ENCODE measurements around the gene PXN.
"Not testable (repeated sequence)": the region's sequence is repeated elsewhere in the genome, so short reads cannot be mapped to it uniquely, and the experiment has no call there.

Gene PXN

DNA sequence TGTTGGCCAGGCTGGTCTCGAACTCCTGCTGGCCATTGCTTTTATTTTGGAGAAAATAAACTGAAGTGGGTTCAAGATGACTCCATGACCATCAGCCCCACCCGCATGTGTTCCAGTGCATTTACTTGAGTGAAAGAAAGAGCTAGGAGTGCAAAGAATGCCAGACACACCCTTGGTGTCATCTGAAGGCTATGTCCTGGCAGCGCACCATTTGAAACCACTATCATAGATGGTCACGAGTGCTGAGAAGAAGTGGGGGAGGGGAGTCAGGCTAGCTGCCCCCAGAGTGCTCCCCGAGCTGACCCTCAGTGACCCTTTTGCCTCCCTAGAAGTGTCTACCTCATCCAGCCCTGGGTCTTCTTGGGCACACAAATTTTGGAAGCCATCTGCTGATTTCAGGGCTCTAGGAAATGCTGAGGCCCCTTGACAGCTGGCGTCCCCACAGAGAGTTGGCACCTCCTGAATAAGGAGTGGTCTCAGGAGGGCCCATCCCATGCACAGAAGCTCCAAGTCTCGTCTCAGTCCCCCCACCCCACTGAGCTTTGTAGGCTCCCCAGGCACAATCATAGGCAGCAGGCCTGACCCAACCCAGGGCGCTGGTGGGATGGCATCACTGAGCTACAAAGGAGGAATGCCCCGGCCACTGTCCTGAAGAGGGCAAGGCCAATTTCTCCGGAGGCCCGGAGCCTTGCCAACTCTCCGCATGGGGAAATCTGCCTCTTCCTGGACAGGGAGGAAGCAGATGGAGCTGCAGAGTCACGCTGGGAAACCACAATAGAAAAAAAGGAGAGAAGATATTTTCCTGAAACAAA, 28.0 kb downstream of the PXN start:
- FAIRE-seq (no peak), DNase-seq (ENCODE audit: insufficient read length) (no peak)
- TF ChIP-seq TAF1 (IDR thresholded peaks at IDR 0.05; ENCODE audit: borderline replicate concordance, low read depth, low read length) (no peak), POLR2AphosphoS5 (IDR thresholded peaks at IDR 0.05; ENCODE audit: low read depth, low read length) (no peak), POLR2A (IDR thresholded peaks at IDR 0.05; ENCODE audit: low read depth, low read length) (no peak)

DNA sequence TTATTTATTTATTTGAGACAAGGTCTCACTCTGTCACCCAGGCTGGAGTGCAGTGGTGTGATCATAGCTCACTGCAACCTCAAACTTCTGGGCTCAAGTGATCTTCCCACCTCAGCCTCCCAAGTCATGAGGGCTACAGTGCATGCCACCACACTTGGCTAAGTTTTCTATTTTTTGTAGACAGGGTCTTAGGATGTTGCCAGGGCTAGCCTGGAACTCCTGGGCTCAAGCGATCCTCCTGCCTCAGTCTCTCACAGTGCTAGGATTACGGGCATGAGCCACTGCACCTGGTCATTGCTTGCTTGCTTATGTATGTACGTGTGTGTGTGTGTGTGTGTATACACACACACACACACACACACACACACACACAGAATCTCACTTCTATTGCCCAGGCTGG, 28.7 kb downstream of the PXN start:
- FAIRE-seq; DNase-seq (ENCODE audit: insufficient read length): not testable (repeated sequence)

DNA sequence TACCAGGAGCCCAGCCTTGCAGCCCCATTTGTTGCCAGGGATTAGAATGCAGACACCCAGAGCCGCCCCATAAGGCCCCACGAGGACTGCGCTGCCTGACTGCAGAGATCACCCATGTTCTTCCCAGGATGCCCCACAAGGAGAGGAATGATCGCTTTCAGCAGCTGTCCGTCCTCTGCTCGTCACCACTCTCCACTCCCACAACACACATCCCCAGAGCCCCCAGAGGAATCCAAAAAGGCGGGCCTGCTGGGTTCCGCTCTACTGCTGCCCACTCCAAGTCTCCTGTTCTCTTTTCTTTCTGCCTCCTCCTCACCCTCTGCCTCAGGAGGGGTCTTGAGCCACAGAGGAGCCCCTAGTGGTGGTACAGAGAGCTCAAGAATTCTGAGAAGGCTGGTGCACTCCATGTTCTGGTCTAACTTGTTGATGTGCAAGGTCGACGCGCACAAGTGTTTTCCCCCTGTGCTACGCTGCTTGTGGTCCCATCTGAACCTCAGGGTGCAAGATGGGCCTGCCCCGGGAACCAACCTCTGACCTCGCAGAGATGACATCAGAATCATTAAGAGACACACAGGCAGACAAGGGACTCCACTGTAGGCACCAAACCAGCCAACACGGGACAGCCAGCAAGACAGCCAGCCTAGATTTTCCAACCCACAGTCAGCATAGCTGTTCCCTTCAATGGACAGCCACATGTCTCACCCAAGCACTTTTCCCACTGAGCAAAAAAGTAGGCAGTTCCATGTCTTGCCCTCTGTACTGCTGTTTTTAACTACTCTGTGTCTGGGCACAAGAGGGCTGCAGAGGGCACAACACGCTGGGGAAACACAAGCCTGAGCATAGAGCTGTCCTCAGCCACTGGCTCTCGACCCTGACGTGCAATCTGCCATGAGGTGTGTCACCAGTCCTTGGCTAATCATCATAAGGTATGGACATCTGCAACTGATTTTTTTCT, 29.9 kb downstream of the PXN start:
- no peak for DNase-seq (ENCODE audit: insufficient read length)
- no peak for TF ChIP-seq TAF1 (IDR thresholded peaks at IDR 0.05; ENCODE audit: borderline replicate concordance, low read depth, low read length)
- TF ChIP-seq POLR2AphosphoS5 (IDR thresholded peaks at IDR 0.05; ENCODE audit: low read depth, low read length) = no peak
- TF ChIP-seq POLR2A (IDR thresholded peaks at IDR 0.05; ENCODE audit: low read depth, low read length) = no peak

DNA sequence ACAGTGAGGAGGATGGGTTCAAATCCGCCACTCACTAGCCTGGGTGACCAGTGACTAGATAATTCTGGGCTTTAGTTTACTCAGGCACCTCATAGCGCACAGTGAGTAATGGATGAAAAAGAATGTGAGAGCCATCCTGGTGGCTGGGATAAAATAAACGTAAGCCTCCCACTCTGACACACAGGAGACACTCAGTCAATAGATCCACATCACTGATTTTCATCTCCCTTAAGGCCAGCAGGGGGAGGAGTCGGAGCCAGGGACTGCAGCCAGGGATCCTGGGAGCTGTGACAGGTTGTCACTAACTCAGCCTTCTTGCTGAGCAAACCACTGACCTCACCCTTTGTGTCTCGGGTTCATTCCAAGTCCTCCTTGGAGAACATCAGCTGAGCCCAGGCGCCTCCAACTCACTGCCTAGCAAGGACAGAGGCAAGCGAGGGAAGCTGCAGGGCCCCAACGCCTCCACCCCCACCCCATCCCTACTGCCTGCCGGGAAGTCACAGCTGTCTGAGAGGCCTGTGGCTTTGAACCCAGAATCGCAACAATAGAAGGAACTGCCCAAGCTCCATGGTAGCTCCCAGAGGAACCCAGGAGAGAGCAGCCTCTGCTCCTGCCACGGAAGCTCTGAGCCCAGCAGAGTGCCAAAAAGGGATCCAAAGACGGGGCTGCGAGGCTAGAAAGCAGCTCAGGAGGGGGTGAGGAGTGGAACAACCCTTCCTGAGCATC, 30.7 kb downstream of the PXN start:
- TF ChIP-seq POLR2A (IDR thresholded peaks at IDR 0.05; ENCODE audit: low read depth, low read length) (no peak), POLR2AphosphoS5 (IDR thresholded peaks at IDR 0.05; ENCODE audit: low read depth, low read length) (no peak), TAF1 (IDR thresholded peaks at IDR 0.05; ENCODE audit: borderline replicate concordance, low read depth, low read length) (no peak)
- DNase-seq (ENCODE audit: insufficient read length) = no peak
- FAIRE-seq = no peak

More for the DNA sequence above, 29.9 kb downstream of the PXN start:
- FAIRE-seq = no peak

DNA sequence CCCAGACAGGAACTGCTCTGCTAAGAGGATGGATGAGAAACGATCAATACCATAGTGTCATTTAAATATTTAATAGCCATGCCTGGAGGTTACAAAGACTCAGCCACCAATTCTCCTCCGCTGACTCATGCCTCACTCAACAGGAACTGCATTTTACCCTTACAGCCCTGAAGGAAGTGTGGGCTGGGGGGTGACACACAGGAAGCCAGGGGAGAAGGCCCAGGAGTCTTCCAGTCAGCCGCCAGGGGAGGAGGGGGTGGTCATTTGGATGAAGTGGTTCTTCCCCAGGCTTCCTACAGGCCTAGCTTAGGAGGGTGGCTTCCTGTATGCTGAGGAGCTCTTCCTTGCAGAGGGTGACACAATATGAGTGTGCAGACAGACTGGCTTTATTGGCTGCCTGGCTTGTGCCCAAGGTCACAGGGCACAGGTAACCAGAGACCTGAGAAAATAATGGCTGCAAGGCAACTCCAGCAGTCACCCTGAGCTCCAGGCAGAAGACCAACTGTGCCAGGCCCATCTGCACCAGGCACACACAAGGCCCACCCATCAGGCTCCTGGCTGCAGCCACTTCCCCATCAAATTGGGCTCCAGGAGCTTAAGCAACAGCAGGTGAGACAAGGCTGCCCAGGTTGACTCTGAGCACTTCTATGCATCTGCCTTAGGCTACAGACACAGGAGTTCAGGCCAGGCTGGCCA, 34.1 kb downstream of the PXN start:
- TF ChIP-seq TAF1 (IDR thresholded peaks at IDR 0.05; ENCODE audit: borderline replicate concordance, low read depth, low read length) (no peak), POLR2AphosphoS5 (IDR thresholded peaks at IDR 0.05; ENCODE audit: low read depth, low read length) (no peak), POLR2A (IDR thresholded peaks at IDR 0.05; ENCODE audit: low read depth, low read length) (no peak)
- no peak for FAIRE-seq
- no peak for DNase-seq (ENCODE audit: insufficient read length)

DNA sequence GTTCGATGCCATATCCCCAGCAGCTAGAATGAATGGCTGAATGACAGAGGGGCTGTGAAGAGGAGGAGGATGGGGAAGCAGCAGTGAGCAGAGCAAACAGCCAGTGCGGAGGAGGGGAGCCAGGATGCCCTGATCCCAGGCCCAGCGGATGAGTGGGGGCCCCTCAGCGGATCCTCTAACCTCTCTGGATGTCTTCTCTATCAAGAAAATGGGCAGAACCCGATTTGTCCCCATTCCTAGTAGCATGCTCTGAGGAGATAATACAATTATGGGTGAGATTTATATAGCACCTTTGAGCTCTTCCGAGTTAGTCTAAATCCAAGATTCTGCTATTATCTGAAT, 34.6 kb downstream of the PXN start:
- TF ChIP-seq POLR2AphosphoS5 (IDR thresholded peaks at IDR 0.05; ENCODE audit: low read depth, low read length) = no peak
- no peak for TF ChIP-seq POLR2A (IDR thresholded peaks at IDR 0.05; ENCODE audit: low read depth, low read length)
- TF ChIP-seq TAF1 (IDR thresholded peaks at IDR 0.05; ENCODE audit: borderline replicate concordance, low read depth, low read length) = no peak
- no peak for FAIRE-seq

DNA sequence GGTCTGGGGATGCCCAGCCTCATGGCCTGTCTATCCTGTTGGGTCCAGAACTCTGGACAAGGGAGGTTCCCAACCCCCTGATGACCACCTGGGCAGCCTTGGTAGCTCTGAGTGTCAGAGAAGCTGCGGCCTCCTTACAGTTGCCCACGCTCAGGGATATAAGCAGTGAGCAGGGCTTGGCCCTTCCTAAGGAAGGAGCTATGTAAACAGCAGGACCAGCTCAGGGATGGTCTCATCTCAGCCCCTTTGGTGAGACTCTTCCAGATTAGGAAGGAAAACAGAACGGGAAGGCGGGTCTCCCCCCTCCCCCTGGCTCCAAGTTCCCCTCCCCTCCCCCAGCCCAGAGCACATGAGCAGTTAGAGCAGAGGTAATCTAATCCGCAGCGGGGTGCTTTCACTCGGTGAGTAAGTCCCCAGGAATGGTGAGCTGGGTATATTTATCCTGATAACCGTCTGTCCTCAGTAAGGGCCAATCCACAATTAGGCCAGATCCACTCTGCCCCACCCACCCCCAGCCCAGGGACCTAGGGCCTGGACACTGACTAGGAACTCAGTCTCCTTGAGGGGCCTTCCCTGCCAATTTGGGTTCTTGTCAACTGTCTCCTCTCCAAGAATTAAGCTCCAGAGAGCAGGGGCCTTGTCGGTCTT, 35.1 kb downstream of the PXN start:
- FAIRE-seq = no peak
- TF ChIP-seq POLR2AphosphoS5 (IDR thresholded peaks at IDR 0.05; ENCODE audit: low read depth, low read length) = no peak
- TF ChIP-seq TAF1 (IDR thresholded peaks at IDR 0.05; ENCODE audit: borderline replicate concordance, low read depth, low read length) = no peak
- no peak for TF ChIP-seq POLR2A (IDR thresholded peaks at IDR 0.05; ENCODE audit: low read depth, low read length)
- no peak for DNase-seq (ENCODE audit: insufficient read length)

More for the DNA sequence above, 34.6 kb downstream of the PXN start:
- DNase-seq (ENCODE audit: insufficient read length) = no peak

DNA sequence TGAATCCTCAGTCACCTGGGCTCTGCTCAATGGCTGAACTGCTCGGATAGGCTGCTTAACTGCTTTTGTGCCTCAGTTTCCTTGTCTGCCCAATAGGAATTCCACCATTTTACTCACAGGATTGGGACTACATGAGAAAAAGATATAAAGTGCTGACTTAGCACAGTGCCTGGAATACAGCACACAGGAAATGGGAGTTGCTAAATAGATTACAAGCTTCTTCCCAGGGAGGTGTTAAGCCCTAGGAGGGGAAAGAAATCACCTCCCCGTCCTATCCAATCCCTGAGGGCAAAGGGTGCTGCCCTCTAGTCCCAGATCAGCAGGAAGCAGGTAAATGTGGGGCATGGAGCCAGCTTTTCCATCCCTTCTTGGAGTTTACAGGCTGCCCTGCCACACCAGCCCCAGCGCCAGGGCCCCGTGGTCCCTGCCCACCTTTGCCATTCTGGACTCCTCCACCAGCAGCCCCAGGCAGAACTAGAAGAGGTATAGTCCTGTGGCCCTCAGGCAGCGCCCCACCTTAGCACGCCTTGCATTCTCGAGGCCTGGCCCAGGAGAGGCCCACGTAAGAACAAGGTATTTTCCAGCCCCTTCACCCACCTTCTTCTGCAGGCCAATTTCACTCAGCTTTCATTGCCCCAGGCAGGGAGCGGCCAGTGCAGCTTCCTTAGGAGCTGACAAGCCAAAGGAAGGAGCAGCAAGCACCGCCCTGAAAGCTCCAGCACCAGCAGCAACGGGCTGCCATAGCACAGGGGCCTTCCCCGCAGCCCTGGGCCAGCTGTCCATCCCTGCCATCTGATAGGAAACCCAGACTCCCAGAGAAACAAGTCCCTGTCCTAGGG, 35.8 kb downstream of the PXN start:
- no peak for TF ChIP-seq POLR2AphosphoS5 (IDR thresholded peaks at IDR 0.05; ENCODE audit: low read depth, low read length)
- TF ChIP-seq TAF1 (IDR thresholded peaks at IDR 0.05; ENCODE audit: borderline replicate concordance, low read depth, low read length) = no peak
- no peak for TF ChIP-seq POLR2A (IDR thresholded peaks at IDR 0.05; ENCODE audit: low read depth, low read length)
- DNase-seq (ENCODE audit: insufficient read length) = no peak
- no peak for FAIRE-seq

DNA sequence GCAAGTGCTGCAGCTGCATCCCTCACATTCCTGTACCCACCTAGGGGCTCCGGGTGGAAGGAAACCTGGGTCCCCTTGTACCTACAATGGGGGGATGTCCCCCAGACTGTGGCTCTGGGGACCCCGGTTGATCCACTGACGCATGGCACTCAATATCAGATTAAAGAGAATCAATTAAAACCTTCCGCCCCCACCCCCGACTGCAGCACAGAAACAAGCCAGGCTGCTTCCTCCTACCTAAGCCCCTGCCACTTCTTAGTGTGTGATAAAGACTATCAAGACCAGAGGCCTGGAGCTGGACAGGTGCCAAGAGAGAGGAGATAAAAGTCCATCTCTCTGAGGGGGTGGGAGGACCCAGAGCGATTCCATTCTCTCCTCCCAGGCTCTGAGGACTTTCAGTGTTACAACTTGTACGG, 36.5 kb downstream of the PXN start:
- DNase-seq (ENCODE audit: insufficient read length) (no peak), FAIRE-seq (no peak)
- no peak for TF ChIP-seq TAF1 (IDR thresholded peaks at IDR 0.05; ENCODE audit: borderline replicate concordance, low read depth, low read length)
